CD4-positive, alpha-beta memory T cell (primary cell): ENCODE measurements around the gene IPO11. TPM values are rescaled to one million over a fixed set of nuclear protein-coding genes. Genes with fewer than 3 reads are reported as not detected.
"Not testable (repeated sequence)": the region's sequence is repeated elsewhere in the genome, so short reads cannot be mapped to it uniquely, and the experiment has no call there.

Experiments
- CTCF ChIA-PET: fragments of 350-600 bp; sonication (Branson Sonifier 250); formaldehyde crosslinking; loops from one replicate; lab custom pipeline; 2021; ENCODE audit warnings: inconsistent platforms; ENCODE audit not compliant: partially characterized antibody; lab: Charles Lee
- POLR2A ChIA-PET: fragments of 350-600 bp; sonication (Branson Sonifier 250); formaldehyde crosslinking; loops from one replicate; lab custom pipeline; 2021; ENCODE audit not compliant: partially characterized antibody; lab: Charles Lee
- DNase-seq, 5 donors: peaks; one replicate each; pipeline versions ENCODE4 v3.0.0 to v3.0.0-alpha.2; 2020 to 2022; ENCODE audit warnings: mixed read lengths in 1 of 5
- H3K27ac ChIP-seq: one replicate; pipeline ENCODE4 v1.7.0; 2013; ENCODE audit warnings: low read depth, low read length
- H3K27me3 ChIP-seq: 2 replicates; pipeline ENCODE4 v1.7.0; 2013; ENCODE audit warnings: mild to moderate bottlenecking, low read length, moderate library complexity; ENCODE audit not compliant: insufficient read depth
- H3K36me3 ChIP-seq: 2 replicates; pipeline ENCODE4 v1.7.0; 2013; ENCODE audit warnings: mild to moderate bottlenecking, low read length, moderate library complexity; ENCODE audit not compliant: insufficient read depth
- H3K4me1 ChIP-seq: 2 replicates; pipeline ENCODE4 v1.7.0; 2013; ENCODE audit warnings: mild to moderate bottlenecking, low read length, moderate library complexity; ENCODE audit not compliant: insufficient read depth
- H3K4me3 ChIP-seq, 2 donors: one replicate each; pipeline ENCODE4 v1.7.0; 2013; ENCODE audit warnings: low read length in 2 of 2, mild to moderate bottlenecking in 1 of 2
- H3K9me3 ChIP-seq, 2 donors: one replicate each; pipeline ENCODE4 v1.7.0; 2013; ENCODE audit warnings: low read length in 2 of 2, control low read depth in 1 of 2; ENCODE audit not compliant: control insufficient read depth in 1 of 2
- H3K27ac Mint-ChIP-seq, 7 donors: one replicate each; pipeline ENCODE4 v1.8.0; 2020 to 2021; ENCODE audit warnings: mixed read lengths in 7 of 7, mild to moderate bottlenecking in 6 of 7, inconsistent platforms in 3 of 7, moderate library complexity in 3 of 7
- H3K27me3 Mint-ChIP-seq, 2 donors: one replicate each; pipeline ENCODE4 v1.8.0; 2020 to 2021; ENCODE audit warnings: mixed read lengths in 2 of 2
- H3K36me3 Mint-ChIP-seq, 2 donors: one replicate each; pipeline ENCODE4 v1.8.0; 2020 to 2021; ENCODE audit warnings: mixed read lengths in 2 of 2, inconsistent platforms in 1 of 2, mild to moderate bottlenecking in 1 of 2
- H3K4me1 Mint-ChIP-seq, 4 donors: one replicate each; pipeline ENCODE4 v1.8.0; 2020 to 2021; ENCODE audit warnings: mixed read lengths in 4 of 4, mild to moderate bottlenecking in 1 of 4
- H3K4me3 Mint-ChIP-seq, 8 donors: one replicate each; pipeline ENCODE4 v1.8.0; 2020 to 2021; ENCODE audit warnings: mixed read lengths in 8 of 8, mild to moderate bottlenecking in 7 of 8, moderate library complexity in 6 of 8, inconsistent platforms in 3 of 8
- H3K9me3 Mint-ChIP-seq, 8 donors: one replicate each; pipeline ENCODE4 v1.8.0; 2020 to 2021; ENCODE audit warnings: mixed read lengths in 8 of 8, mild to moderate bottlenecking in 5 of 8, inconsistent platforms in 3 of 8, moderate library complexity in 1 of 8
- intact Hi-C: fragments of 100-400 bp; cut with micrococcal nuclease; formaldehyde crosslinking; loops from one replicate; pipeline ENCODE4 v1.15.1; 2023
- polyA plus RNA-seq, 2 donors: library from polyadenylated mRNA; unstranded; fragments of 300-500 nt; fragmentation: Illumina TruSeq; gene quantifications; one replicate each; pipeline ENCODE4 v1.2.3, GENCODE V29; 2021
- total RNA-seq, 2 experiments: library from RNA; stranded (reverse); gene quantifications; one replicate each; pipeline ENCODE4 v1.2.3, GENCODE V29; 2021

The IPO11 gene
- total and polyA plus RNA-seq, 4 experiments from 2014 or later: 8.1 to 28.5 (median 16.0) TPM

- H3K27ac Mint-ChIP-seq, H3K4me3 Mint-ChIP-seq, H3K36me3 ChIP-seq, H3K27me3 ChIP-seq, H3K9me3 ChIP-seq, POLR2A ChIA-PET, H3K4me3 ChIP-seq, DNase-seq, CTCF ChIA-PET, H3K4me1 Mint-ChIP-seq, H3K27me3 Mint-ChIP-seq, H3K27ac ChIP-seq, intact Hi-C loops, H3K4me1 ChIP-seq: not testable (repeated sequence)
- Mint-ChIP-seq H3K36me3 (peaks cover 58 to 69% of the 10 kb centered on the region in 2 donors), H3K9me3 (peaks cover 7 to 40% (median 29%) of the 10 kb centered on the region in 8 donors)
Observed at GRCh38 chr5:62565740-62566139, 153.2 kb downstream of the IPO11 start.

GRCh38 chr5:62568143-62568542, 155.6 kb downstream of the IPO11 start:
- Mint-ChIP-seq H3K36me3 (peaks cover 50 to 56% of the 10 kb centered on the region in 2 donors), H3K4me1 (peaks cover 0 to 6% (median 2%) of the 10 kb centered on the region in 4 donors)
- H3K27me3 ChIP-seq: no peaks in the 10 kb centered on the region

GRCh38 chr5:62568800-62569432, 156.4 kb downstream of the IPO11 start:
- CTCF ChIA-PET: no interaction called here
- Histone ChIP-seq H3K27ac (no peak overlapping the region), H3K4me3 (no peak overlapping the region), H3K36me3 (no peaks in the 10 kb centered on the region), H3K4me1 (no peaks in the 10 kb centered on the region), H3K27me3 (no peaks in the 10 kb centered on the region), H3K9me3 (no peaks in the 10 kb centered on the region)
- Mint-ChIP-seq H3K4me1 (peaks cover 0 to 6% (median 2%) of the 10 kb centered on the region in 4 donors), H3K27me3 (no peaks in the 10 kb centered on the region), H3K27ac (peak overlapping the region in 1 of 7 donors; percentile 53), H3K4me3 (peak overlapping the region in 1 of 8 donors; percentile 5), H3K36me3 (peaks cover 48 to 51% of the 10 kb centered on the region in 2 donors), H3K9me3 (peaks cover 7 to 40% (median 29%) of the 10 kb centered on the region in 8 donors)
- intact Hi-C loops: no loop called here
- POLR2A ChIA-PET: no interaction called here
- no peak for DNase-seq

More at GRCh38 chr5:62568143-62568542, 155.6 kb downstream of the IPO11 start:
- ChIA-PET CTCF (no interaction called here), POLR2A (no interaction called here)
- Mint-ChIP-seq H3K27me3 (no peaks in the 10 kb centered on the region), H3K4me3 (no peak overlapping the region), H3K27ac (no peak overlapping the region), H3K9me3 (peaks cover 7 to 40% (median 29%) of the 10 kb centered on the region in 8 donors)
- DNase-seq: no peak
- no peaks in the 10 kb centered on the region for H3K9me3 ChIP-seq
- H3K36me3 ChIP-seq: no peaks in the 10 kb centered on the region
- H3K4me1 ChIP-seq: no peaks in the 10 kb centered on the region
- no peak overlapping the region for H3K27ac ChIP-seq
- H3K4me3 ChIP-seq: no peak overlapping the region
- intact Hi-C loops: no loop called here

GRCh38 chr5:62569470-62569869, 156.9 kb downstream of the IPO11 start:
- no peak for DNase-seq
- Mint-ChIP-seq H3K4me1 (peaks cover 0 to 6% (median 4%) of the 10 kb centered on the region in 4 donors), H3K9me3 (peaks cover 7 to 40% (median 29%) of the 10 kb centered on the region in 8 donors), H3K4me3 (peak overlapping the region in 1 of 8 donors; percentile 5), H3K27me3 (no peaks in the 10 kb centered on the region), H3K36me3 (peaks cover 46 to 48% of the 10 kb centered on the region in 2 donors), H3K27ac (no peak overlapping the region)
- H3K4me3 ChIP-seq: no peak overlapping the region
- ChIA-PET CTCF (no interaction called here), POLR2A (no interaction called here)
- no peak overlapping the region for H3K27ac ChIP-seq
- H3K36me3 ChIP-seq: no peaks in the 10 kb centered on the region
- no peaks in the 10 kb centered on the region for H3K4me1 ChIP-seq
- no peaks in the 10 kb centered on the region for H3K27me3 ChIP-seq
- no peaks in the 10 kb centered on the region for H3K9me3 ChIP-seq
- intact Hi-C loops: no loop called here

- Histone ChIP-seq H3K9me3 (no peaks in the 10 kb centered on the region), H3K4me1 (peaks cover 11% of the 10 kb centered on the region), H3K36me3 (no peaks in the 10 kb centered on the region), H3K27ac (no peak overlapping the region), H3K27me3 (no peaks in the 10 kb centered on the region), H3K4me3 (no peak overlapping the region)
- ChIA-PET CTCF (no interaction called here), POLR2A (no interaction called here)
- Mint-ChIP-seq H3K36me3 (peaks cover 17 to 29% of the 10 kb centered on the region in 2 donors), H3K27me3 (no peaks in the 10 kb centered on the region), H3K4me1 (peaks cover 13 to 18% (median 16%) of the 10 kb centered on the region in 4 donors), H3K27ac (peak overlapping the region in 1 of 7 donors; percentile 14), H3K4me3 (no peak overlapping the region), H3K9me3 (peaks cover 0 to 12% (median 11%) of the 10 kb centered on the region in 8 donors)
- intact Hi-C loops: no loop called here
- no peak for DNase-seq
Observed at GRCh38 chr5:62572918-62573514, 160.5 kb downstream of the IPO11 start.

GRCh38 chr5:62574599-62574998, 162.0 kb downstream of the IPO11 start:
- Mint-ChIP-seq H3K36me3 (peaks cover 6 to 16% of the 10 kb centered on the region in 2 donors), H3K27ac (peak overlapping the region in 1 of 7 donors; percentile 59), H3K4me1 (peaks cover 16 to 26% (median 21%) of the 10 kb centered on the region in 4 donors), H3K27me3 (no peaks in the 10 kb centered on the region), H3K9me3 (no peaks in the 10 kb centered on the region), H3K4me3 (no peak overlapping the region)
- Histone ChIP-seq H3K4me3 (no peak overlapping the region), H3K27me3 (no peaks in the 10 kb centered on the region), H3K4me1 (peaks cover 22% of the 10 kb centered on the region), H3K9me3 (no peaks in the 10 kb centered on the region), H3K36me3 (no peaks in the 10 kb centered on the region), H3K27ac (no peak overlapping the region)
- intact Hi-C loops: no loop called here
- POLR2A ChIA-PET: no interaction called here
- CTCF ChIA-PET: no interaction called here
- no peak for DNase-seq

GRCh38 chr5:62575066-62575465, 162.5 kb downstream of the IPO11 start:
- Mint-ChIP-seq H3K36me3 (peaks cover 6 to 16% of the 10 kb centered on the region in 2 donors), H3K27ac (peak overlapping the region in 5 of 7 donors; percentile 30 to 81 (median 50)), H3K4me1 (peaks cover 16 to 26% (median 21%) of the 10 kb centered on the region in 4 donors), H3K9me3 (no peaks in the 10 kb centered on the region), H3K27me3 (no peaks in the 10 kb centered on the region), H3K4me3 (no peak overlapping the region)
- ChIA-PET CTCF (no interaction called here), POLR2A (no interaction called here)
- no peak for DNase-seq
- H3K4me1 ChIP-seq: peaks cover 22% of the 10 kb centered on the region
- H3K4me3 ChIP-seq: no peak overlapping the region
- no peaks in the 10 kb centered on the region for H3K27me3 ChIP-seq
- H3K9me3 ChIP-seq: no peaks in the 10 kb centered on the region
- intact Hi-C loops: loop anchor here (5.0 kb wide), 1 partner anchor 163 kb away; the partner anchor contains the start of gene IPO11
- no peak overlapping the region for H3K27ac ChIP-seq
- no peaks in the 10 kb centered on the region for H3K36me3 ChIP-seq
